ENCODE data around the gene CHCHD4.

- TF ChIP-seq, protein P1, sequence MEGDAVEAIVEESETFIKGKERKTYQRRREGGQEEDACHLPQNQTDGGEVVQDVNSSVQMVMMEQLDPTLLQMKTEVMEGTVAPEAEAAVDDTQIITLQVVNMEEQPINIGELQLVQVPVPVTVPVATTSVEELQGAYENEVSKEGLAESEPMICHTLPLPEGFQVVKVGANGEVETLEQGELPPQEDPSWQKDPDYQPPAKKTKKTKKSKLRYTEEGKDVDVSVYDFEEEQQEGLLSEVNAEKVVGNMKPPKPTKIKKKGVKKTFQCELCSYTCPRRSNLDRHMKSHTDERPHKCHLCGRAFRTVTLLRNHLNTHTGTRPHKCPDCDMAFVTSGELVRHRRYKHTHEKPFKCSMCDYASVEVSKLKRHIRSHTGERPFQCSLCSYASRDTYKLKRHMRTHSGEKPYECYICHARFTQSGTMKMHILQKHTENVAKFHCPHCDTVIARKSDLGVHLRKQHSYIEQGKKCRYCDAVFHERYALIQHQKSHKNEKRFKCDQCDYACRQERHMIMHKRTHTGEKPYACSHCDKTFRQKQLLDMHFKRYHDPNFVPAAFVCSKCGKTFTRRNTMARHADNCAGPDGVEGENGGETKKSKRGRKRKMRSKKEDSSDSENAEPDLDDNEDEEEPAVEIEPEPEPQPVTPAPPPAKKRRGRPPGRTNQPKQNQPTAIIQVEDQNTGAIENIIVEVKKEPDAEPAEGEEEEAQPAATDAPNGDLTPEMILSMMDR (conservative IDR thresholded peaks at IDR 0.05 in 1 of 2, IDR thresholded peaks at IDR 0.05 in 1 of 2; ENCODE audit: low read depth in 1 of 2, low read length in 2 of 2): no peak
- TF ChIP-seq EZH2 (IDR thresholded peaks at IDR 0.05; ENCODE audit: low read length, missing control alignments): no peak
Observed at GRCh38 chr3:14135581-14135980, 10.9 kb upstream of the CHCHD4 start.

Data from fibroblast of lung (primary cell).